ENCODE data around the gene RINT1. TPM values are rescaled to one million over a fixed set of nuclear protein-coding genes. Genes with fewer than 3 reads are reported as not detected.
"Not testable (repeated sequence)": the region's sequence is repeated elsewhere in the genome, so short reads cannot be mapped to it uniquely, and the experiment has no call there.

RINT1 gene
- total RNA-seq, 3 donors from 2014 or later (not counting 1 experiment from before 2014, with no cell fraction given): 35.1 to 37.3 (median 37.0) TPM

DNA sequence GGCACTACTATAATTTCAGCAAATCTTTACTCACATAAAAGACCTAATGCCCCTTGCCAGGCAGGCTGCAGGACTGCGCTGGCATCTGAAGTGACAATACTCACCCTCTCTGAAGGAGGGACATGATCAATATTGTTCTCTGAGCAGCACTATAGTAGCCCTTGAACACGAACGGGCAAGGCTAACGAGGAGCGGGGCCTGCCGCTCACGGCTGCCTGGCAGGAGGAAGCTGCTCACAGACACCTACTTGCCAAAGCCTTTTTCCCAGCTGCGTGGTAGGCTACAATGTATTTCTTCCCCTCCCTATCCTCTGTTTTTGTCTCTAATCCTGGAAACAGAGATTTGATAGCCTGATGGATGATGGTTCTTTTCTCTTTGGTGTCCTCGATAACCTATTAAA lies 29.8 kb upstream of the RINT1 start:
- no peak overlapping the region for H3K4me3 Mint-ChIP-seq
- no peak for DNase-seq

DNA sequence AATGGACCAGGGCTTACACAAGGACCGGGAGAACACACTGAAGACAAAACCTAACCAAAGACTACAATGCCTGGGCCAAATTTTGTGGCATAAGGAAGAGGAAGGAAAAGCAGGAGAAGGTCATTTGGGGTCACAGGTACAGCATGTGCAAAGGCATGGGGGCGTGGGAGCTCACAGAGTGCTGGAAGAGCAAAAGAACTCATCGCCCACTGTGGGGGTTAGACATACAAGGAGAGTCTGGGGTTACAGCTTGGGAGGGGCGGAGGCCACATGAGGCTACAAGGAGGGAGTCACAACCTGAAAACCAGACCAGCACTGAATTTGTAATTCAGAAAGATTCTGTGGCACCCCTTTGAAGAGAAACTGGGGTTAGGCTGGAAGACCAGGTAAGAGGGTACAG lies 19.6 kb upstream of the RINT1 start:
- 82% methylated on average over 4 of the region's 4 CpGs for WGBS (ENCODE audit: insufficient coverage)
- Histone ChIP-seq H3K27ac (ENCODE audit: low read length) (no peak overlapping the region), H3K27me3 (ENCODE audit: control insufficient read depth, insufficient read depth, low read length) (no peaks in the 10 kb centered on the region), H3K9me3 (ENCODE audit: control insufficient read depth, insufficient read depth, low read length) (no peaks in the 10 kb centered on the region), H3K36me3 (ENCODE audit: control insufficient read depth, insufficient read depth, low read length) (no peaks in the 10 kb centered on the region), H3K4me3 (ENCODE audit: low read length) (no peak overlapping the region), H3K4me1 (ENCODE audit: control insufficient read depth, insufficient read depth, low read length) (no peaks in the 10 kb centered on the region)
- DNase-seq (no peak), ATAC-seq (no peak)
- Mint-ChIP-seq H3K27me3 (ENCODE audit: low read depth in 2 of 2) (no peaks in the 10 kb centered on the region), H3K4me3 (no peak overlapping the region), H3K9me3 (no peaks in the 10 kb centered on the region), H3K4me1 (no peaks in the 10 kb centered on the region), H3K27ac (no peak overlapping the region), H3K36me3 (no peaks in the 10 kb centered on the region)
- TF ChIP-seq, protein P1, sequence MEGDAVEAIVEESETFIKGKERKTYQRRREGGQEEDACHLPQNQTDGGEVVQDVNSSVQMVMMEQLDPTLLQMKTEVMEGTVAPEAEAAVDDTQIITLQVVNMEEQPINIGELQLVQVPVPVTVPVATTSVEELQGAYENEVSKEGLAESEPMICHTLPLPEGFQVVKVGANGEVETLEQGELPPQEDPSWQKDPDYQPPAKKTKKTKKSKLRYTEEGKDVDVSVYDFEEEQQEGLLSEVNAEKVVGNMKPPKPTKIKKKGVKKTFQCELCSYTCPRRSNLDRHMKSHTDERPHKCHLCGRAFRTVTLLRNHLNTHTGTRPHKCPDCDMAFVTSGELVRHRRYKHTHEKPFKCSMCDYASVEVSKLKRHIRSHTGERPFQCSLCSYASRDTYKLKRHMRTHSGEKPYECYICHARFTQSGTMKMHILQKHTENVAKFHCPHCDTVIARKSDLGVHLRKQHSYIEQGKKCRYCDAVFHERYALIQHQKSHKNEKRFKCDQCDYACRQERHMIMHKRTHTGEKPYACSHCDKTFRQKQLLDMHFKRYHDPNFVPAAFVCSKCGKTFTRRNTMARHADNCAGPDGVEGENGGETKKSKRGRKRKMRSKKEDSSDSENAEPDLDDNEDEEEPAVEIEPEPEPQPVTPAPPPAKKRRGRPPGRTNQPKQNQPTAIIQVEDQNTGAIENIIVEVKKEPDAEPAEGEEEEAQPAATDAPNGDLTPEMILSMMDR (IDR thresholded peaks at IDR 0.05): no peak
- intact Hi-C loops (cut with micrococcal nuclease): no loop called here

More for the DNA sequence above, 29.8 kb upstream of the RINT1 start:
- no peak for ATAC-seq
- TF ChIP-seq, protein P1 (IDR thresholded peaks at IDR 0.05): no peak
- no peaks in the 10 kb centered on the region for H3K9me3 Mint-ChIP-seq
- no peak overlapping the region for H3K27ac Mint-ChIP-seq
- H3K36me3 ChIP-seq (ENCODE audit: control insufficient read depth, insufficient read depth, low read length): peaks cover 2% of the 10 kb centered on the region
- no peak overlapping the region for H3K27ac ChIP-seq (ENCODE audit: low read length)
- intact Hi-C loops (cut with micrococcal nuclease): no loop called here
- H3K36me3 Mint-ChIP-seq: no peaks in the 10 kb centered on the region
- no peaks in the 10 kb centered on the region for H3K4me1 Mint-ChIP-seq
- H3K27me3 ChIP-seq (ENCODE audit: control insufficient read depth, insufficient read depth, low read length): no peaks in the 10 kb centered on the region
- no peak overlapping the region for H3K4me3 ChIP-seq (ENCODE audit: low read length)
- no peaks in the 10 kb centered on the region for H3K9me3 ChIP-seq (ENCODE audit: control insufficient read depth, insufficient read depth, low read length)
- H3K4me1 ChIP-seq (ENCODE audit: control insufficient read depth, insufficient read depth, low read length): no peaks in the 10 kb centered on the region
- WGBS (ENCODE audit: insufficient coverage): 96% methylated on average over 7 of the region's 9 CpGs
- H3K27me3 Mint-ChIP-seq (ENCODE audit: low read depth in 2 of 2): no peaks in the 10 kb centered on the region

DNA sequence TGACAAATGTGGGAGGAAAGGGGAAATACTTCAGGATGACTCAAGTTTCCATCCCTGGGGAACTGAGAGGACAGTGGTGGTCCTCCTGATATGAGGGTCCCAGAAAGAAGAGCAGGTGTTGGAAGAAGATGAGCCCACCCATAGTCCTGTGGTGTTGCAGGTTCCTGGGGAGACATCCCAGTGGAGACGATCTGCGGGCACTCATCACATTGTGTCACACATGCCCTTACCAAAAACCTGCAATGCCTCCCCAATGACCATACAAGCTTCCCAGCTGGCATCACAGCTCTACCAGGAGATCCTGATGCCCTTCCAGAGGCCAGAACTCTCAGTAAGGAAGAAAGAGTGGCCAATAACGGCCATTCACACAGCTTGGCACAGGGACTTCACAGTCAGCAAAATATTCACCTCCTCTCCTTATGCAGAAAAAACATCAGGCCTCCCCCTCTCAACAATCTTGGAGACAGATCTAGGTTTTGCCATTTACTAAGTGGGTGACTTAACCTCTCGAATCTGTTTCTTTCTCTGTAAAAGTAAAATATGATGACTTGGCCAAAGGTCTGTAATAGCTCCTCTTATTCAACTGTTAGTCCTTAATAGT lies 19.0 kb upstream of the RINT1 start:
- intact Hi-C loops (cut with micrococcal nuclease): no loop called here

DNA sequence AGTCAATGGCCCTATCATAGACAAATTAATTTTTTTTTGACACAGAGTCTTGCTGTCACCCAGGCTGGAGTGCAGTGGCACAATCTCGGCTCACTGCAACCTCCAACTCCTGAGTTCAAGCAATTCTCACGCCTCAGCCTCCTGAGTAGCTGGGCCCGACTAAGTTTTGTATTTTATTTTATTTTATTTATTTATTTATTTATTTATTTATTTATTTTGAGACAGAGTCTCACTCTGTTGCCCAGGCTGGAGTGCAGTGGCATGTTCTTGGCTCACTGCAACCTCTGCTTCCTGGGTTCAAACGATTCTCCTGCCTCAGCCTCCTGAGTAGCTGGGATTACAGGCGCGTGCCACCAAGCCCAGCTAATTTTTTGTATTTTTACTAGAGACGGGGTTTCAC lies 16.4 kb upstream of the RINT1 start:
- intact Hi-C loops (cut with micrococcal nuclease); H3K27ac ChIP-seq (ENCODE audit: low read length); H3K27me3 Mint-ChIP-seq (ENCODE audit: low read depth in 2 of 2); H3K4me3 ChIP-seq (ENCODE audit: low read length); H3K36me3 ChIP-seq (ENCODE audit: control insufficient read depth, insufficient read depth, low read length); H3K4me3 Mint-ChIP-seq; H3K9me3 ChIP-seq (ENCODE audit: control insufficient read depth, insufficient read depth, low read length); H3K36me3 Mint-ChIP-seq; H3K4me1 Mint-ChIP-seq; H3K27me3 ChIP-seq (ENCODE audit: control insufficient read depth, insufficient read depth, low read length); H3K4me1 ChIP-seq (ENCODE audit: control insufficient read depth, insufficient read depth, low read length); ATAC-seq; DNase-seq; H3K9me3 Mint-ChIP-seq; H3K27ac Mint-ChIP-seq: not testable (repeated sequence)
- WGBS (ENCODE audit: insufficient coverage): 98% methylated on average over 5 of the region's 7 CpGs

More for the DNA sequence above, 19.0 kb upstream of the RINT1 start:
- Mint-ChIP-seq H3K4me1 (no peaks in the 10 kb centered on the region), H3K27me3 (ENCODE audit: low read depth in 2 of 2) (no peaks in the 10 kb centered on the region), H3K36me3 (no peaks in the 10 kb centered on the region), H3K9me3 (no peaks in the 10 kb centered on the region), H3K4me3 (no peak overlapping the region), H3K27ac (no peak overlapping the region)
- ATAC-seq (no peak), DNase-seq (no peak)
- Histone ChIP-seq H3K36me3 (ENCODE audit: control insufficient read depth, insufficient read depth, low read length) (no peaks in the 10 kb centered on the region), H3K4me1 (ENCODE audit: control insufficient read depth, insufficient read depth, low read length) (no peaks in the 10 kb centered on the region), H3K4me3 (ENCODE audit: low read length) (no peak overlapping the region), H3K9me3 (ENCODE audit: control insufficient read depth, insufficient read depth, low read length) (no peaks in the 10 kb centered on the region), H3K27ac (ENCODE audit: low read length) (no peak overlapping the region), H3K27me3 (ENCODE audit: control insufficient read depth, insufficient read depth, low read length) (no peaks in the 10 kb centered on the region)
- WGBS (ENCODE audit: insufficient coverage): 53% methylated on average over 2 of the region's 4 CpGs
- TF ChIP-seq, protein P1 (IDR thresholded peaks at IDR 0.05): no peak
